Mucosa of rectum (tissue), 2 donors: ENCODE data around the gene ATAT1.
A peak's percentile ranks its signal among the peaks of the same experiment; 100 is the strongest.

Experiments used
- H3K27ac ChIP-seq, 2 donors: one replicate each; pipeline ENCODE4 v1.7.0; 2013; ENCODE audit warnings: inconsistent platforms in 2 of 2, low read depth in 2 of 2, low read length in 2 of 2
- H3K27me3 ChIP-seq, 2 donors: one replicate each; pipeline ENCODE4 v1.7.0; 2013; ENCODE audit warnings: low read length in 2 of 2; ENCODE audit not compliant: control insufficient read depth in 2 of 2, insufficient read depth in 2 of 2
- H3K36me3 ChIP-seq, 2 donors: one replicate each; pipeline ENCODE4 v1.7.0; 2013; ENCODE audit warnings: low read length in 2 of 2; ENCODE audit not compliant: control insufficient read depth in 2 of 2, insufficient read depth in 2 of 2
- H3K4me1 ChIP-seq, 2 donors: one replicate each; pipeline ENCODE4 v1.7.0; 2013; ENCODE audit warnings: low read length in 2 of 2, mild to moderate bottlenecking in 1 of 2; ENCODE audit not compliant: control insufficient read depth in 2 of 2, insufficient read depth in 2 of 2
- H3K4me3 ChIP-seq, 2 donors: one replicate each; pipeline ENCODE4 v1.7.0; 2013; ENCODE audit warnings: low read length in 2 of 2
- H3K9ac ChIP-seq, 2 donors: one replicate each; pipeline ENCODE4 v1.7.0; 2013; ENCODE audit warnings: low read length in 2 of 2, low read depth in 1 of 2, mild to moderate bottlenecking in 1 of 2
- H3K9me3 ChIP-seq, 2 donors: one replicate each; pipeline ENCODE4 v1.7.0; 2013; ENCODE audit warnings: low read length in 2 of 2; ENCODE audit not compliant: control insufficient read depth in 2 of 2
- donor health status: healthy.
- donor health status: Normal muscosa, but diverticular disease.

The ATAT1 gene

DNA sequence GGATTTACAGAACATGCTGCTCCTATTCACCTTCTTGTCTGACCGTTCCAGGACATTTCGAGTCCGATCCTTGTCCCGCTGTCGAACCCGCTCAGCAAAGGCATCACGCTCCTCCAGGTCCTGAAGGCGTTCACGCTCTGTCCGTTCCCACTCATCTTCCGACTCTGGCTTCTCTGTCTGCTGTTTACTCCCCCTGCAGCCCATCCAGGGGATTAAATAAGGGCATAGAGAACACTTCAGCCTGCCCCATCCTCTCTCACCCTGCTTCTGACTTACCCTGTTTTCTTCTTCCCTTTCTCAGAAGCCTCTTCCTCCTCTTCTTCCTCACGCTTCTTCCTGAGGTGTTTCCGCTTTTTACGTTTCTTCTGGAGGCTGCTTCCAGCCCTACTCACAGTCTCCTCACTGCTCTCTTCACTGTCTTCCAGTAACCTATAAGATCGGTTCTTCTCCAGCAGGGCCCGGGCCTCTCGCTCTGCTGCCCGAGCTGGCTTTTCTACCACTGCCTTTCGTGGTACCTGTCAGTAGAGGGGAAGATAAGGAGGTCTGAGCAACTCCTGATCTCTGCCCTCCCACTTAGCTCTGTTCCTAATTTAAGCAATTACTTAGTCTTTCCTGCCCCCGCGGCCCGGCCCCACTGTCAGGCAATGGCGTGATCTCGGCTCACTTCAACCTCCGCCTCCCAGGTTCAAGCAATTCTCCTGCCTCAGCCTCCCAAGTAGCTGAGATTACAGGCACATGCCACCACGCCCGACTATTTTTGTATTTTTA, 44.3 kb downstream of the ATAT1 start:
- H3K27ac ChIP-seq: no peak overlapping the region
- no peak overlapping the region for H3K9ac ChIP-seq
- H3K27me3 ChIP-seq: no peaks in the 10 kb centered on the region
- H3K4me1 ChIP-seq: peaks cover 10 to 16% of the 10 kb centered on the region in 2 donors
- no peak overlapping the region for H3K4me3 ChIP-seq
- peaks cover 19 to 32% of the 10 kb centered on the region in 2 donors for H3K36me3 ChIP-seq
- no peaks in the 10 kb centered on the region for H3K9me3 ChIP-seq

DNA sequence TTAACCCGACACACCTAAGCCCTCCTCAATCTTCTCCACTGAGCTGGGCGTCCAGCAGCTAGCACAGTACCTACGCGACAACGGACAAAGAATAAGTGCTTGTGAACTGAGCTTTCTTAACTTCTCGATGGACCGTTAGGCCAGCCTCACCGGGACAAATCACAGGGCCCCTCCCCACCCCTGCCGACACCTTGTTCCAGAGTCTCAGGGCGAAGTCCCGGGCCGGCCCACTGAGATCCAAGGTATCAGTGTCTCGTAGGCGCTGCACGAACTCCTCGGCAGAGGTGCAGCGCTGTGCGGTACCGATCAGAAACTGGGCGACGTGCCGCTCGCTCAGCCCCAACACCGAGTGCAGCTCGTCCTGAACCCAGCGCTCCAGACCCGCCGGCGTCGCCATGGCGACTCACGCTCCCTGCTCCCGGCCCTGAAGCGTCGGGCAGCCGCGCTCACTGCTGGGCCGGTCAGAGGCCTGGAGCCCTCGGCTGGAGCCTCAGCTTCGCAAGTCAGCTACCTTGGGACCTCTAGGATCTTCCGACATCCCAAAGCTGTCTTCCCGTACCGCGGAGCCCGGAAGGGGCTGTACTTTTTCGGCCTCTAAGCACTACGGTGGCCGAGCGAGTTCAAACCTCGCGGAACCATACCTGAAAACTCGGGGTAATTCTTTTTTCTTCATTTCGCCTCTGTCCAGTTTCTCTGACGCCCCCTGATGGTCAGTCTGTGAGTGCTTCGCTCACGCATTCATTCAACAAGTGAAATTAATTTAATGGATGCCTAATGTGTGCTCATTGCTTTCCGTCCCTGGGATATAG, 46.0 kb downstream of the ATAT1 start, which contains the start of gene DHX16:
Gene DHX16, minus strand, starts transcription at position 562 of the 809 bp plus-strand sequence. Its CDS starts 165 bp downstream, at position 397.
- Histone ChIP-seq H3K9ac (peak within 1 kb of the TSS; percentile 85 to 90), H3K9me3 (no peaks in the 10 kb centered on the region), H3K36me3 (peaks cover 26 to 38% of the 10 kb centered on the region in 2 donors), H3K27me3 (no peaks in the 10 kb centered on the region), H3K27ac (peak within 1 kb of the TSS; percentile 77 to 82), H3K4me1 (peaks cover 10 to 16% of the 10 kb centered on the region in 2 donors), H3K4me3 (peak within 1 kb of the TSS; percentile 92)

DNA sequence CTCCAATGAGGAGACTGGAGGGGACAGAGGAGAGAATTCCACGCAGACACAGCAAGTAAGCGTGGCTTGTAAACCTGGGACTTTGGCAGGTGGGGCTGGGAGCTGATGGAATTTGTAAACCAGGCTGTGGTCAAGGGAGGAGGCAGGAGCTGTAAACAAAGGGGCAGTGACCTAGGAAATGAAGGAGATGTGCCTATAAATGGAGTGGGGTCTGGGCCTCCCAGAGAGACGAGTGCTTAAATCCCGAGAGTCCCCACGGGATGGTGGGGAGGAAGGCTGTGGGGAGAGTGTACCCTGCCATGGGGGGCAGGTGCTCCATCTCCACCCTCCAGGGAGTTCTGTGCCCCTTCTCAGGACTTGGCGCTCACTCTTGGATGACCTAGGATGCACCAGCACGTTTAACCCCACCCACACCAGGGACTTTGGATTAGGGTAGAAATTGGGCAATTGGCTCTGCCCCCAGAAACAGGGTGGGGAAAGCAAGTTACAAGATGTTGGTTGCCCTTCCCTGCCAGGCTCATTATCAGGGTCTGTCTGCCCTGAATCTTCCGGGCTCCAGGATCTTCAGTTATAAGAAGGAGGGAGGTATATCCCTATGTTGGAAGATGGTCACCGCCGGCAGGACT, 50.1 kb downstream of the ATAT1 start:
- H3K36me3 ChIP-seq: peaks cover 12 to 22% of the 10 kb centered on the region in 2 donors
- H3K4me3 ChIP-seq: no peak overlapping the region
- H3K9me3 ChIP-seq: no peaks in the 10 kb centered on the region
- no peaks in the 10 kb centered on the region for H3K27me3 ChIP-seq
- no peak overlapping the region for H3K27ac ChIP-seq
- no peak overlapping the region for H3K9ac ChIP-seq
- H3K4me1 ChIP-seq: peaks cover 18 to 22% of the 10 kb centered on the region in 2 donors

DNA sequence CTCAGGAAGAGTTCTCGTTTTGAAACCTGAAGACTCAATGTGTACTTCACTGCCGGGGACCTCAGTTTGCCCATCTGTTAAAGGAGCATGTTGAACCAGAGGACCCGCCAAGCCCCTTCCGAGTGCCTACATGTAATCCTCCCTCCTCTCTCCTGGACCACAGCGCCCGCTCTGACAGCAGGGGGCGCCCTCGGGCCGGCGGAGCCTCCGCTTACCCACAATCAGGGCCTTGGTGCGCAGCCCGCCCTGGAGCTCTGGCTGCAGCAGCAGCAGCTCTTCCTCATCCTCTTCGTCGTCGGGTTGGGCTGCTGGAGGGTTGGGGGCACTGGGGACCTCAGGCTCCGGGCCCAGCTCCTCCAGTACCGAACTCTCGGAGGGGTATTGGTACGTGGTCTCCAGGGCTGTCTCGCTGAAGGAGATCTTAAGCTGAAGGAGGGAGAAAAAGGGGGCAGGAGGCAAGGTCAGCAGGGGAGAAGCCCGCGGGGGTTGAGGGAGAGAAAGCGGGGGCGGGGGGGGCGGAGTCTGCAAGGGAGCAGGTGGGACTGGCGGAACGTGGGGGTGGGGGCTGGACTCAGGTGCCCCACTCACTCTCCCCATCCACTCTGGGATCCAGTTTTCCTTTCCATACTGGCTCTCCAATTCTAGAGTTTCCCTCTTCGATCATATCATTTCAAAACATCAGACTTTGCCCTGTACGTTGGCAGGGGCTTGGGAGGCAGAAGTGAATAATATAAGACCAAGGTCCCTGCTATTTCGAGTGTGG, 52.5 kb downstream of the ATAT1 start:
- Histone ChIP-seq H3K9me3 (no peaks in the 10 kb centered on the region), H3K4me3 (peak overlapping the region in 1 of 2 donors; percentile 52), H3K4me1 (peaks cover 16 to 25% of the 10 kb centered on the region in 2 donors), H3K27me3 (no peaks in the 10 kb centered on the region), H3K9ac (no peak overlapping the region), H3K36me3 (peaks cover 12 to 22% of the 10 kb centered on the region in 2 donors), H3K27ac (peak overlapping the region in 1 of 2 donors; percentile 48)

DNA sequence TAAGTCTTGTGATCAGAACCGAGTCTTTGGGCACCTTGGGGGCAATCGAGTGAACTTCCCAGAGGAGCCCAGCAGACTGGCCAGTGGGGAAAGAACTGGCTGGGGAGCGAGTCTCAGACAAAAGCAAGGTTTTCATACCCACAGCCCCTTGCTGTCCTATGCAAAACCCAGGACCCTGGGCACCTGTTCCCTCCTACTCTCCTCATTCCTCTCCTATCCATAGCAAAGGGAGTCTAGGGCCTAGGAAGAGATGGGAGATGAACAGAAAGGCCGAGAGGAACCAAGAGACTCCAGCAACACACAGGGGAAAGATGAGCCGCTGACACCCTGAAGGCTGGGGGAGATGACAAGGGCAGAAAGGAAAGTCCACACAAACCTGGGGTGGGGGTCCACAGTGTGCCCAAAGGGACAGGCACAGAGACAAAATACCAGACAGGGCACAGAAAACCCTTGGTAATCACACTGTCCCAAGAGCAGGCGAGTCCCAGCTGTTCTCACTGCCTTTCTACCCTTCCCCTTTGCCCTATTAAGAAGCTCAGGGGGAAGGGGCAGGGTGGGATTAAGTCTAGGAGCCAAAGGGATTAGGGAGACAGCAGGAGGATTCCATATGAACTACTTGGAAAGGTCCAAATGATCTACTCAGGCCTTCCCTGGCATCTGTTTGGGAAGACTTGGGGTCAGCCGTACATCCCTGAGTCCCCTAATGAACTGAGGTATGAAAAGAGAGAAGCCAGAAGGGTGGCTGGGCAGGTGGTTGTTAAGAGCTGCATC, 53.3 kb downstream of the ATAT1 start:
- H3K9ac ChIP-seq: peak overlapping the region in 1 of 2 donors; percentile 47
- no peaks in the 10 kb centered on the region for H3K27me3 ChIP-seq
- H3K4me3 ChIP-seq: peak overlapping the region in 1 of 2 donors; percentile 52
- peaks cover 12 to 22% of the 10 kb centered on the region in 2 donors for H3K36me3 ChIP-seq
- peaks cover 19 to 27% of the 10 kb centered on the region in 2 donors for H3K4me1 ChIP-seq
- H3K9me3 ChIP-seq: no peaks in the 10 kb centered on the region
- H3K27ac ChIP-seq: peak overlapping the region in 1 of 2 donors; percentile 48

DNA sequence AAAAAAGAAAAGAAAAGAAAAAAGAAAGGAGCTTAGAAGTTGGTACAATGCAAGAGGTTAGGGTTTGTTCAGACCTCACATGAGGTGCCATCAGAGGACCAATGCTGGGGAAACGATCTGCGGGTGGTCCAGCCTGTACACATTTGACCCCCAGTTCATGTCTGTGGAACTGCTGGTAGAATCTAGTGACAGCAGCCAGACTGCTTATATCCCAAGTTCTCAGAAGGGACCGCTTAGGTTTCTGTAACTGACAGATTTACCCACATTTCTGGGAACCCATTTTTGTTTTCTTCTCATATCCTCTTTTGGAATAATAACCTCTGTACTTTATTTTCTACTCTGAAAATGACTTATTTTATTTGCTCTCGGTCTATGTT, 55.1 kb downstream of the ATAT1 start:
- Histone ChIP-seq H3K27ac (peak overlapping the region; percentile 80 to 97), H3K27me3 (peaks cover 0 to 3% of the 10 kb centered on the region in 2 donors), H3K9me3 (no peaks in the 10 kb centered on the region), H3K4me3 (peak overlapping the region; percentile 49 to 84), H3K36me3 (peaks cover 4 to 14% of the 10 kb centered on the region in 2 donors), H3K9ac (peak overlapping the region; percentile 38 to 40), H3K4me1 (peaks cover 33 to 34% of the 10 kb centered on the region in 2 donors)

DNA sequence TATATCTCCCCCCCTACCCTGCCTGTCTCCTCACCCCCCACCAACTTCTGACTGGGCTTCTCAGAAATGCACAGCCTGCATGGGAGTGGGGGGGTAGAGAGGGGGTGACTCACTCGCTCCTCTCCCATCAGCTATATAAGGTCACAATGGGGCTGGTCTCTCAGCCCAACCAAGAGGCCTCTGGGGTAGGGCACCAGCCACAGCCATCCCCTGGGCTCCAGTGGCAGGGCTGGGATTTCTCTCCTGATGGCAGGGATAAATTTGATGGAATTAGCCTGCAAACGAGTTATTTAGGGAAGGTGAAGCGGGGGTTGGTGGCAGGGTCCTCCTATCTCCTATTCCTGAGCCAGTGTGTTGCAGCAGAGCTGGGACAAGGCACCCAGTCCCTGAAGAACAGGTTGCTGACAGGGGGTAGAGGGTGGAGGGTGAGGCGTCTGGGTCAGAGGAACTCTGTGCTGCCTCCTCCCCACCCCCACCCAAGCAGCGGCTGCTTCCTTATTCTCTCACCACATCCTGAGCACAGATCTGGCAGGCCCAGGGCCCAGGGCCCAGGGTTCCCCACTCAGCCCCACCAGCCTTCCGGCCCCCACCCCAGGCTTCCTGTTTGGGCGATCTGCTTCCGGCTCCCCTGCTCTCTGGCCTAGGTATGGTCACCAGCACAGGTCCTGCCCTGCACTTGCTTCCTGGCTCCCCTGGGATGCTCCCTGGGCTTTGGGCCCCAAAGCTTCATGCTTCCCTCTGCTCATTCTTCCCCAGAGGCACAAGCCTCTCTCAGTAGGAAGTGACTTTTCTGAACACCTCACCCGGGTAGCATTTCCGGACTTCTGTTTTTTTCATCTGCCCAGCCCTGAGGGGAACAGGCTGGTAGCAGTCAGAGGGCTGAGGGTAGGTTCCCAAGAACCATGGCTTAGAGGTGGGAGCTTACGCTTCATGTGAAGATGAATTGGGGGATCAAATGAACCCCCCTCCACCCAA, 55.8 kb downstream of the ATAT1 start:
- Histone ChIP-seq H3K27me3 (peaks cover 0 to 3% of the 10 kb centered on the region in 2 donors), H3K9ac (peak overlapping the region; percentile 55 to 73), H3K9me3 (no peaks in the 10 kb centered on the region), H3K4me1 (peaks cover 33 to 34% of the 10 kb centered on the region in 2 donors), H3K27ac (peak overlapping the region; percentile 80 to 97), H3K4me3 (peak overlapping the region; percentile 65 to 84), H3K36me3 (peaks cover 0 to 7% of the 10 kb centered on the region in 2 donors)

DNA sequence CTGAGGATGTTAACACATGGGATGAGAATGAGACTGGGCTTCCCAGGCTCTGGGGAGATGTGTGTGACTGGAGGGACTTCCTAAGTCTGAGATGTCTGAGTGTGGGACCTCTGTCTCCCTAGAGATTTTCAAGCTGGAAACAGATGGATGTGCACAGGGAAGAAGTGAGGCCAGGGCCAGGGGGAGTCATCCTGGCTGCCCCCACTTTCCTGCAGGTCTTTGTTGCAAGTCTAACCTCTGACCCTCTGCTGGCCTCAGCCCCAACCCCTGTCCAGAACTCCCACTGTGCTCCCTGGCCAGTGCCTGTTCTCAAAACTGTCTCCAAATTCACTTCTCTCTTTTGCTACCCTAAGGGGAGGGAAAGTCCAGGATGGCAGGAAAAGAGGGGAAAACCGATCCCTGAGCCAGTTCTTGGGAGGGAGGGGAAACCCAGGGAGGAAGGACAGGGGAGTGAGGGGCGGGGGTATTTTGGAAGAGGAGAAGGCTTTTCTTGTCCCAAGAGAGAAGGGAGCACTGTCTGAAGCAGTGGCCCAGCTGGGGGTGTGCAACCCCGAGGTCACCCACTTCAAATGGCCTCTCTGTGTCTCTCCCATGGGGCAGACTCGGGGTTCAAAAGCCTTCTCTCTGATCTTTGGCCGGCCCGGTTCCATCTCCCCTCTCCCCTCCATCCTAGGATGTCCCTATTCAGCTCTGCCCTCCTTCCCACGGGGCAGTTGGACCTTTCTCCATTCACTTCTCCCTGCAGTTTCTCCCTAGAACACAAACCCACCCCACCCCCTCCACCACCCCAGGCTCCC, 56.7 kb downstream of the ATAT1 start:
- Histone ChIP-seq H3K27ac (peak overlapping the region; percentile 80 to 97), H3K4me1 (peaks cover 41 to 43% of the 10 kb centered on the region in 2 donors), H3K4me3 (peak overlapping the region; percentile 65 to 84), H3K36me3 (peaks cover 0 to 6% of the 10 kb centered on the region in 2 donors), H3K9ac (peak overlapping the region; percentile 55 to 73), H3K27me3 (peaks cover 0 to 3% of the 10 kb centered on the region in 2 donors), H3K9me3 (no peaks in the 10 kb centered on the region)
